Right cardiac atrium (tissue), 5 donors: Measurements from ENCODE around the gene FGF11. TPM values are rescaled to one million over a fixed set of nuclear protein-coding genes. Genes with fewer than 3 reads are reported as not detected.

Experiments
- ATAC-seq, 2 donors: fragments of 200-7000 bp; cut with Tn5 transposase; one replicate each; pipeline versions ENCODE4 v1.8.0 to v1.9.1; 2020; ENCODE audit warnings: moderate library complexity in 2 of 2, mild to moderate bottlenecking in 1 of 2
- DNase-seq, 3 donors: peaks; one replicate each; pipeline ENCODE4 v3.0.0-alpha.2; 2020
- H3K27ac ChIP-seq: one replicate; pipeline ENCODE4 v1.5.1; 2013; ENCODE audit warnings: mild to moderate bottlenecking, low read length, control low read depth, moderate library complexity
- H3K27me3 ChIP-seq: one replicate; pipeline ENCODE4 v1.6.1; 2013; ENCODE audit not compliant: control insufficient read depth, insufficient read depth
- H3K4me1 ChIP-seq: one replicate; pipeline ENCODE4 v1.6.1; 2013; ENCODE audit warnings: low read length; ENCODE audit not compliant: control insufficient read depth, insufficient read depth
- H3K4me3 ChIP-seq: one replicate; pipeline ENCODE4 v1.5.1; 2013; ENCODE audit warnings: low read length, control low read depth
- H3K9me3 ChIP-seq: one replicate; pipeline ENCODE4 v1.6.1; 2013; ENCODE audit warnings: low read length; ENCODE audit not compliant: control insufficient read depth
- WGBS: extraction: QIAGEN DNeasy Blood & Tissue Kit; methylation state at CpG from one replicate; pipeline ENCODE4 v1.1.7; 2013; 5-methylcytosine and 5-hydroxymethylcytosine counted together
- intact Hi-C, 4 donors: fragments of 100-400 bp; cut with DNase I; formaldehyde crosslinking; loops; one replicate each; pipeline versions ENCODE4 v1.11.0 to v1.14.0; 2022 to 2023
- polyA plus RNA-seq: library from polyadenylated mRNA; stranded (reverse); fragments of 200-250 nt; gene quantifications from one replicate; pipeline ENCODE4 v1.2.3, GENCODE V29; 2013
- total RNA-seq, 4 donors: library from RNA; stranded (reverse); fragmentation: NEBNext Ultra II Directional; extraction: Animal tissue kit (Norgen Biotek cat#: 25700); gene quantifications; one replicate each; pipeline ENCODE4 v1.2.1, GENCODE V29; 2021
- donor health status: healthy with polysubstance abuse.
- donor health status: DM: no; HTN: yes; CAD: no.
- donor health status: DM: no; HTN: no; CAD: no.
- donor health status: DM: no; HTN: yes; CAD: no; lungs with severe emphysema.
- donor health status: DM: yes; HTN: yes; CAD: no.

Gene FGF11
- total and polyA plus RNA-seq, 5 donors, result 13.9 to 34.8 (median 27.2) TPM

DNA sequence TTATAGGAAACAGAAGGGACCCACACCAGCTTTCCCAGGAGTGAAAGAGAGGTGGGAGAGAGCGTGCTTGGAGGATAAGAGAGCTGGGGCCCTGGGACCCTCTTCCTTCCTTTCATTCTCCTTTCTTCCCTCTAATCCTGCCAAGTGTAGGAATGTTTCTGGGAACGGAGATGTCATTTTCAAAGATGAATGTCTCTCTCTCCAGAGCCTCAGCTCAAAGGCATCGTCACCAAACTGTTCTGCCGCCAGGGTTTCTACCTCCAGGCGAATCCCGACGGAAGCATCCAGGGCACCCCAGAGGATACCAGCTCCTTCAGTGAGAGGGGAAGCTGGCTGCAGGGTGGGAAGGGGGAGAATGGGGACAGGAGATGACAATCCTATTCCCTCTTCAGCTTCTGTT is 2.0 kb downstream of the FGF11 start:
- no peak overlapping the region for H3K4me3 ChIP-seq
- intact Hi-C loops, result no loop called here
- ATAC-seq, result no peak
- no peak overlapping the region for H3K27ac ChIP-seq
- no peaks in the 10 kb centered on the region for H3K4me1 ChIP-seq
- no peaks in the 10 kb centered on the region for H3K9me3 ChIP-seq
- no peaks in the 10 kb centered on the region for H3K27me3 ChIP-seq
- peak in 2 of 3 donors; percentile 18 to 41 for DNase-seq
- 58% methylated on average over 7 of the region's 7 CpGs for WGBS

DNA sequence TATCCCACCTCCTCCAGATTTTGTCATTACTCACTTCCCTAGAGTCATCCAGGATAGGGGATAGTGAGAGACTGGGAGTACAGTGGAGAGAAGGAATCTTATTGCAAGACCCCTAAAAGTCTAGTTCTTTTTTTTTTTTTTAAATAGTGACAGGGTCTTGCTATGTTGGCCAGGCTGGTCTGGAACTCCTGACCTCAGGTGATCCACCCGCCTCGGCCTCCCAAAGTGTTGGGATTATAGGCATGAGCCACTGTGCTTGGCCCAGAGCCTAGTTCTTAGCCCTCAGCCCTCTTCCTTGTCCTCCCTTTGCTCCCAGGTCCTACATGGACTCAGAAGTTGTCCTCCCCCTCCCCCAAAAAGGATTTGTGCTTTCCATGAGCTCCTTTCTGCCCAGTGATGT is 2.8 kb downstream of the FGF11 start:
- Histone ChIP-seq H3K27ac (no peak overlapping the region), H3K27me3 (no peaks in the 10 kb centered on the region), H3K4me3 (no peak overlapping the region), H3K9me3 (no peaks in the 10 kb centered on the region), H3K4me1 (no peaks in the 10 kb centered on the region)
- DNase-seq (peak in 1 of 3 donors; percentile 25), ATAC-seq (no peak)
- intact Hi-C loops, result no loop called here
- WGBS, result 95% methylated on average over 2 of the region's 2 CpGs

DNA sequence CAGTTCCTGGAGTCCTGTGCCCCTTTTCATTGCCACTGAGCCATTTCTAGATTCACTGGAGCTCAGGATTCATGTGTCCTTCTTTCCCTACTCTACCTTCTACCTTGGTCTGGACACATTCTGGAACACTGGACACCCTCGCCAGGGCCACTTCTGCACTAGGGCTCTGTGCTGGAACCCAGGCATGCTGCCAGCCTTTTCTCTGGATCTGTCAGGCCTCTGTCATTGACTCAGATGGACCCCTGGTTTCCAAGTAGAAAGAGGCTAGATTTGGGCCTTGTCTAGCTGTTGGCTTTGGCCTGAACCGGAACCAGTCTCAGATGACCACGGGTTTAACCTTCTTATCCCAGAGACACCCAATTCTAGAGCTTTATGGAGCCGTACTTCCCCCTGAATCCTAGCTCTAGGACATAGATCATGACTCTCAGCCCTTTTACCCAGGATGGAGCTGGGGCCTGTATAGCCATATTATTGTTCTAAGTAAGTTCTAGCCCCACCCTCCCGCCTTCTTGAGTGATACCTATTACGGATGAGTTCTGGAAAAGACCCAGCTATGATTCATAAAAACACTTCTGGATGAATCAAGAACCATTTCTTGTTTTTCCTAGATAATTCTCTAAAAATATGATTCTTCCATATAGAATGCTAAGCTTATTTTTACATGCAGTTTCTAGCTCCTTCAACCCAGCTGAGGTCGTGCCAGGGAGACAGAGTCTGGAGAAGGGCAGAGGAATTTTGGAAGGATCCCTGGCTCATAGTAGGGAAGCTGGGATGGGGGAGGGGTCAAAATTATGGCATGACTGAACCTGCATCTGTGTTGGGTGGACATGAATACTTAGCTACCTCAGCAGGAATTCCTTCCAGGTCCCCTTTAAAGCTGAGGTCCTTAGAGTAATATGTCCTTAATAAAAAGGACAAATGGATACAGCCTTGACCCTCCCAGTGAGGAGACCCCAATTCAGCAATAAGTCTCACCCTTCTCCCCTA is 4.5 kb downstream of the FGF11 start:
- Histone ChIP-seq H3K27ac (no peak overlapping the region), H3K27me3 (no peaks in the 10 kb centered on the region), H3K9me3 (no peaks in the 10 kb centered on the region), H3K4me1 (no peaks in the 10 kb centered on the region), H3K4me3 (no peak overlapping the region)
- 83% methylated on average over 7 of the region's 7 CpGs for WGBS
- ATAC-seq (no peak), DNase-seq (peak in 2 of 3 donors; percentile 51 to 55)
- intact Hi-C loops, result no loop called here

DNA sequence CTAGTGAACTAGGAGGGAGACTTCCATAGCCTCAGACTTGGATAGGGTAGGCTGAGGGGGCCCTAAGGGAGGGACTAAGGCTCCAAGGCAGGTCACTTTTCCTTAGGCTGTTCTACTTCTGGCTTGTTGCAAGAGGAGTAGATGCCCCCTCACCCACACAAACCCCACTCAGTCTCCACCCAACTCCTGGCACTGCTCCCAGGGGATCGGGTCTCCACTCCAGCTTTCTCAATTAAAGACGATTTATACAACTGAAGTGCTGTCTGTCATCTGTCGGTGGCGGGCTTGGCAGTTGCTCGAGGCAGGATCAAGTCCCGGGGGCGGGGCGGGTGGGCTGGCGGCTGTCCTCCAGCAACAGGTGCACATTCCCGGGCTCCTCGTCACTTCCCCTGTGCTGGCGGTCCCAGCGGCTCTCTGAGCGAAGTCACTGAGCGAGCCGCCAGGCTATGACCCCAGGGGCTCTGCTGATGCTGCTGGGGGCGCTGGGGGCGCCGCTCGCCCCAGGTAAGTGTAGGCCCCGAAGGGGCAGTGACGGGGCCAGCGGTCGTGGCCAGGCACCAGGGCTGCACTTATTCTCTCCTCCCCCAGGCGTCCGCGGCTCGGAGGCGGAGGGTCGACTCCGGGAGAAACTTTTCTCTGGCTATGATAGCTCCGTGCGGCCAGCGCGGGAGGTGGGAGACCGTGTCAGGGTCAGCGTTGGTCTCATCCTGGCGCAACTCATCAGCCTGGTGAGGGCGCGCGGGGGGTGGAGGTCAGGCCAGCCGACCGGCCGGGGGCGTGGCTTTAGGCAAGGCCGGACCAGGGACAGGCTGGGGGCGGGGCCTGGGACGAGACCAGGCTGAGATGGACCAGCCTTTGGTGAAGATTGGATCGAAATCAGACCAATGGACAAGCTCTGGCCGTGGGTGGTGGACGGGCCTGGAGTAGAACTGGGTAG is 5.6 kb downstream of the FGF11 start, which contains the start of gene CHRNB1:
CHRNB1 (plus strand) TSS at position 380 of the 937 bp plus-strand sequence; CDS start at position 447, 67 bp downstream.
- intact Hi-C loops, result no loop called here
- 3% methylated on average over 51 of the region's 51 CpGs for WGBS
- H3K27me3 ChIP-seq, result no peaks in the 10 kb centered on the region
- no peaks in the 10 kb centered on the region for H3K9me3 ChIP-seq
- ATAC-seq (peak; percentile 86 to 88), DNase-seq (peak; percentile 87 to 95 (median 94))
- H3K27ac ChIP-seq, result peak within 1 kb of the TSS; percentile 5
- no peaks in the 10 kb centered on the region for H3K4me1 ChIP-seq
- H3K4me3 ChIP-seq, result peak within 1 kb of the TSS; percentile 45

DNA sequence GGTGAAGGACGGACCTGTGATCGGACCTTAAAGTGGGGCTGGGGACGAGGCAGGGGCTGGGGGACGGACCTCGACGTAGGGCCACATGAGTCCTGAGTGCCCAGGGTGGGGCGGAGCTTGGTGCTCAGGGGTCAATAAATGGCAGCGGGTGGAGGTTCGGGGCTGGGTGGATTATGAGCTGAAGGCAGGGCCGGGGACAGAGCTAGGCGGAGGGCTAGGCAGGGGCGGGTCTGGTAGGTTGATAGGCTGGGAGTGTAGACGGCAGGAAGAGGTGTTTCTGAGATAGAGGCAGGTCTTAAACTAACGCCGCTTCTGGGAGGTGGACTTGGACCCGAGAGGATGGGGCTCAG is 6.3 kb downstream of the FGF11 start:
- intact Hi-C loops, result no loop called here
- H3K4me3 ChIP-seq, result peak overlapping the region; percentile 45
- H3K27ac ChIP-seq, result no peak overlapping the region
- DNase-seq (no peak), ATAC-seq (peak in 1 of 2 donors; percentile 69)
- H3K9me3 ChIP-seq, result no peaks in the 10 kb centered on the region
- H3K4me1 ChIP-seq, result no peaks in the 10 kb centered on the region
- WGBS, result 6% methylated on average over 16 of the region's 16 CpGs
- no peaks in the 10 kb centered on the region for H3K27me3 ChIP-seq

DNA sequence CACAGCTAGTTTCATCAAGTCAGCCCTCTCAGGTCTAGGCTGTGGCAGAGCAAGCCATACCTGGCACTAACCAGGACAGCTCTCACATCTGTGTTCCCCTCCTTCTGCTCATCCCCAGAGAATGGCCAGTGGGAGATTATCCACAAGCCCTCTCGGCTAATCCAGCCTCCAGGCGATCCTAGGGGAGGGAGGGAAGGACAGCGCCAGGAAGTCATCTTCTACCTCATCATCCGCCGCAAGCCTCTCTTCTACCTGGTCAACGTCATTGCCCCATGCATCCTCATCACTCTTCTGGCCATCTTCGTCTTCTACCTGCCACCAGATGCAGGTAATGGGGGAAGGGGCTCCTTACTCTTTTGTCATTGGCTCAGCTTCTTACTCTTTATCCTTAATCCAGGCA is 9.1 kb downstream of the FGF11 start:
- 91% methylated on average over 7 of the region's 7 CpGs for WGBS
- no peaks in the 10 kb centered on the region for H3K27me3 ChIP-seq
- H3K9me3 ChIP-seq, result no peaks in the 10 kb centered on the region
- ATAC-seq, result no peak
- H3K4me3 ChIP-seq, result no peak overlapping the region
- no peaks in the 10 kb centered on the region for H3K4me1 ChIP-seq
- H3K27ac ChIP-seq, result no peak overlapping the region
- intact Hi-C loops, result no loop called here
- peak in 2 of 3 donors; percentile 0 to 23 for DNase-seq

DNA sequence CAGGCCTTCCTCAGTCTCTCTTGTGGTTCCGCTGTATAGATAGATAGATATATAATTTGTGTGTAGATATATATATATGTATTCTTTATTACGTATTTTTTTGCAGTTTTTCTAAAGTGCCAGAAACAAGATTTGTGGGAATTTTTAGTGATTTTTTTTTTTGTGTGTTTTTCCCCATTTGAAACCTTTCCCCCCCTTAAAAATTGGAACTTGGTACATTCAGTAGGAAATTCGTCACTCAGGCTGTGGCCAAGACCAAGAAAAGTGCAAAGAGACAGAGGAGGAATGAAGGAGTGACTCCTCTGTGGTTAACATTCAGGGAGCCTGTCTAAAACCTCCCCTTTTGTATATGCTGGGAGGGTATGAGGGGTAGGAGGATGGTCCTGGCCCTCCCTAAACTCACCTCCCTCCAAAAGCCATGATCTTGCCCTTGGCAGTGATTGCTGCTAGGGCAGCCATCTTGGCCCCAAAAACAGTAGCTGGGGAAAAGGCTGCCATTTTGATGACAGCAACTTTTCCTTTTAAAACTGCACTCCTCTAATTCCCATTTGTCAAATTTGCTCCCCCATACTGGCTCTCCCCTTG is 20.7 kb downstream of the FGF11 start:
- intact Hi-C loops, result no loop called here
- Histone ChIP-seq H3K4me3 (no peak overlapping the region), H3K27me3 (no peaks in the 10 kb centered on the region), H3K9me3 (no peaks in the 10 kb centered on the region), H3K27ac (no peak overlapping the region), H3K4me1 (peaks cover 5% of the 10 kb centered on the region)
- ATAC-seq (no peak), DNase-seq (no peak)
- 77% methylated on average over 3 of the region's 3 CpGs for WGBS

DNA sequence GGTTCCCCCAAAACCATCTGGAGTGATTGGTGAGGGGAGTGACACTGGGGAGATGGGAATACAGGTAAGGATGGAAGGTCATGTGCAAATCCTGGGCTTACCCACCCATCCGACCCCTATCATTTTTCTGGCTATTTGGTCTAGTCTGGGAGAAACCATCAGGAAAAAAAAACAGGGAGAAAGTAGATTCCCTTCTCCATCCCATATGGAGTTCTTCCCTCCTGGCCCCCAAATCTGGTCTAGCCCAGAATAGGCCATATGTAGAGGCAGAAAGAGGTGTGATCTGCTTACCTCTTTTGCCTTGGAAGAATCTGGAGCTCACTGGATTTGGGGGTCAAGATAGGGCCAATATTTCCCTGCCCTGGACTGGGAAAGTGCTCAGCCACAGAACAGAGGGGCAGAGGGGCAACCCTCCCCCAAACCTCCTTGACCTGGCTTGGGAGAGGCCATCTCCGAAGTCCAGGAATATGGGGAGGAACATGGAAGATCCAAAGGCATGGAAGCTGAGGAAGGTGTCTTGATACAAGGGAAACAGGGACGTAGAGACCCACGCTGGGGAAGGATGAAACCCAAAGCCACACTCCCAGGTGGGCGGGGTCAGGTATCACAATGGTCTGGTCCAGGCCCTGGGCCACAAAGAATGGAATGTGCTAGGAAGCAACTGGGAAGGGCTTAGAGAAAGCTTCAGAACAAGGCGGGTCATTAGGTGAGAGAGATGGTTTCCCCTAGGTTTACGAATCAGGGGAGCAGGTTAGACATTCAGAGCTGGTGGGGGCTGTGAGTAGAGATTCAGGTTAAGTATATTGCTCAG is 21.7 kb downstream of the FGF11 start:
- Histone ChIP-seq H3K27me3 (no peaks in the 10 kb centered on the region), H3K4me3 (no peak overlapping the region), H3K27ac (no peak overlapping the region), H3K9me3 (no peaks in the 10 kb centered on the region), H3K4me1 (peaks cover 5% of the 10 kb centered on the region)
- DNase-seq (peak in 1 of 3 donors; percentile 39), ATAC-seq (no peak)
- intact Hi-C loops, result no loop called here
- 94% methylated on average over 7 of the region's 7 CpGs for WGBS

DNA sequence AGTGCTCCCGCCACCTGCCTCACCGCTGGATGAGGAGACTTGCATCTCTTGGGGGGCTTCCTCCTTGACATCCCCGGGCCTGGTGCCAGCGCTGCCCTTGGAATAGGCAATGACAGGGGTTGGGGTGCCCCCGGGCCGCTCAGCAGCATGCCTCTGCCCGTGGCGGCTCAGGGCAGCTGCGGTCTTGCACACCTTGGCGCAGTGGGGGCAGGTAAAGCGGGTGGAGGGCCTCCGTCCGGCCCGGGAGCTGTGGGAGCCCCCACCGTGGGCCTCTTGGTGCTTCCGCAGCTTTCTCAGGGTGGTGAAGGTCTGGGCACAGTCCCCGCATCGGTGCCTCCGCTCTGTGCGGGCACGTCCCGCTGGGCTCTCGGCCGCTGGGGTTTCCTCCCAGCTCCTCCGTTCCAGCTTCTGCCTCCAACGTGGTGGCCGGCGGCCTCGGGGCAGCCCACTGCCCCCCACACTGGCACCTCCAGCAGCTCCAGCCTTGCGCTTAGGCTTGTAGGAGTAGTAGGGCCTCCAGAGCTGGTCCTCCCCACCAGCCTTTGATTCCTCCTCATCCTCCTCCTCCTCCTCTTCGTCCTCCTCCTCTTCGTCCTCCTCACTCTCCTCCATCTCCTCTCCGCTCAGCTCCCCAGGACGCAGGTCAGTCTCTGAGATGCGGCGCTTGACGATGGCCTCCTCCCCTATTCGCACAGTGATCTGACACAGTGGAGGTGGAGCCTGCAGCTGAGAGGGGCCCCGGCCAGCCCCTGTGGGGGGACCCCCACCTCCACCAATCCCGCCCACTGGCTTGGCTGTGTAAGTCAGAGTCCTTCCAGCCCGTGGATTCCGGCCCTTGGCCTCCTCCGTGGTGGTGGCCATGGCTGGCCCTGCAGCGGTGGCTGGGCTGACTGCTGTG is 23.4 kb downstream of the FGF11 start:
- WGBS, result 89% methylated on average over 44 of the region's 44 CpGs
- Histone ChIP-seq H3K9me3 (no peaks in the 10 kb centered on the region), H3K27me3 (no peaks in the 10 kb centered on the region), H3K4me1 (peaks cover 4% of the 10 kb centered on the region), H3K4me3 (no peak overlapping the region), H3K27ac (no peak overlapping the region)
- DNase-seq (peak; percentile 14 to 74 (median 68)), ATAC-seq (peak in 1 of 2 donors; percentile 2)
- intact Hi-C loops, result no loop called here
